ENCODE measurements around the gene STKLD1. TPM values are rescaled to one million over a fixed set of nuclear protein-coding genes. Genes with fewer than 3 reads are reported as not detected.

Gene STKLD1
- total RNA-seq, 1 donor from 2014 or later, result 0.06 TPM

- DNase-seq (ENCODE audit: extremely low read depth, low read depth, low spot score), result no peak
These were observed 29.6 kb downstream of the STKLD1 start for GRCh38 chr9:133405508-133406438.

- no peak for DNase-seq (ENCODE audit: extremely low read depth, low read depth, low spot score)
These were observed 30.5 kb downstream of the STKLD1 start for GRCh38 chr9:133406480-133407307.

- DNase-seq (ENCODE audit: extremely low read depth, low read depth, low spot score), result no peak
These were observed 31.9 kb downstream of the STKLD1 start for GRCh38 chr9:133408042-133408441.

- no peak for DNase-seq (ENCODE audit: extremely low read depth, low read depth, low spot score)
These were observed 39.0 kb downstream of the STKLD1 start for GRCh38 chr9:133415170-133415569.

- DNase-seq (ENCODE audit: extremely low read depth, low read depth, low spot score), result peak; percentile 51
These were observed 41.6 kb downstream of the STKLD1 start, which contains the start of gene REXO4 for GRCh38 chr9:133417541-133418461. Gene REXO4, minus strand, starts transcription at chr9:133418010. Its CDS starts 166 bp downstream, at chr9:133417844.

GRCh38 chr9:133419005-133419404 lies 42.8 kb downstream of the STKLD1 start:
- DNase-seq (ENCODE audit: extremely low read depth, low read depth, low spot score), result no peak

- DNase-seq (ENCODE audit: extremely low read depth, low read depth, low spot score), result no peak
These were observed 44.2 kb downstream of the STKLD1 start for GRCh38 chr9:133420392-133420827.

GRCh38 chr9:133421615-133422542 lies 45.7 kb downstream of the STKLD1 start, which contains the start of gene ADAMTS13:
Gene ADAMTS13, plus strand, starts transcription at chr9:133422367. Its CDS starts 77 bp downstream, at chr9:133422444.
- no peak for DNase-seq (ENCODE audit: extremely low read depth, low read depth, low spot score)

GRCh38 chr9:133423216-133423615 lies 47.0 kb downstream of the STKLD1 start:
- DNase-seq (ENCODE audit: extremely low read depth, low read depth, low spot score), result no peak

GRCh38 chr9:133424187-133424586 lies 48.0 kb downstream of the STKLD1 start:
- DNase-seq (ENCODE audit: extremely low read depth, low read depth, low spot score), result no peak

- DNase-seq (ENCODE audit: extremely low read depth, low read depth, low spot score), result no peak
These were observed 49.0 kb downstream of the STKLD1 start for GRCh38 chr9:133425049-133425632.

- DNase-seq (ENCODE audit: extremely low read depth, low read depth, low spot score), result no peak
These were observed 49.8 kb downstream of the STKLD1 start for GRCh38 chr9:133426011-133426410.

GRCh38 chr9:133427658-133428348 lies 51.6 kb downstream of the STKLD1 start:
- DNase-seq (ENCODE audit: extremely low read depth, low read depth, low spot score), result no peak

- DNase-seq (ENCODE audit: extremely low read depth, low read depth, low spot score), result no peak
These were observed 52.5 kb downstream of the STKLD1 start for GRCh38 chr9:133428617-133429101.

GRCh38 chr9:133429214-133429613 lies 53.0 kb downstream of the STKLD1 start:
- no peak for DNase-seq (ENCODE audit: extremely low read depth, low read depth, low spot score)

GRCh38 chr9:133429641-133430161 lies 53.5 kb downstream of the STKLD1 start:
- DNase-seq (ENCODE audit: extremely low read depth, low read depth, low spot score), result no peak

GRCh38 chr9:133430244-133430643 lies 54.1 kb downstream of the STKLD1 start:
- DNase-seq (ENCODE audit: extremely low read depth, low read depth, low spot score), result no peak

GRCh38 chr9:133433351-133433843 lies 57.2 kb downstream of the STKLD1 start:
- no peak for DNase-seq (ENCODE audit: extremely low read depth, low read depth, low spot score)
